ENCODE data around the gene TMEM51.

TMEM51 gene

GRCh38 chr1:15179485-15179883, 25.9 kb downstream of the TMEM51 start:
- no peak for DNase-seq

- DNase-seq = no peak
Measured at GRCh38 chr1:15180189-15180588, 26.6 kb downstream of the TMEM51 start.

GRCh38 chr1:15180945-15181523, 27.5 kb downstream of the TMEM51 start:
- no peak for DNase-seq

GRCh38 chr1:15181564-15181963, 28.0 kb downstream of the TMEM51 start:
- no peak for DNase-seq

GRCh38 chr1:15184436-15185241, 31.1 kb downstream of the TMEM51 start:
- no peak for DNase-seq

- DNase-seq = no peak
Measured at GRCh38 chr1:15185617-15186016, 32.1 kb downstream of the TMEM51 start.

GRCh38 chr1:15186073-15186845, 32.7 kb downstream of the TMEM51 start:
- DNase-seq = no peak

GRCh38 chr1:15186846-15187151, 33.3 kb downstream of the TMEM51 start:
- no peak for DNase-seq

- no peak for DNase-seq
Measured at GRCh38 chr1:15187175-15188129, 33.9 kb downstream of the TMEM51 start.

- no peak for DNase-seq
Measured at GRCh38 chr1:15188130-15188524, 34.6 kb downstream of the TMEM51 start.

GRCh38 chr1:15188678-15189077, 35.1 kb downstream of the TMEM51 start:
- DNase-seq = no peak

- DNase-seq = no peak
Measured at GRCh38 chr1:15189692-15190370, 36.3 kb downstream of the TMEM51 start.

GRCh38 chr1:15191267-15191666, 37.7 kb downstream of the TMEM51 start:
- DNase-seq = no peak

GRCh38 chr1:15191770-15192169, 38.2 kb downstream of the TMEM51 start:
- no peak for DNase-seq

- no peak for DNase-seq
Measured at GRCh38 chr1:15192916-15193550, 39.5 kb downstream of the TMEM51 start.

- no peak for DNase-seq
Measured at GRCh38 chr1:15195420-15196052, 42.0 kb downstream of the TMEM51 start.

- DNase-seq = no peak
Measured at GRCh38 chr1:15196069-15196468, 42.5 kb downstream of the TMEM51 start.

- DNase-seq = no peak
Measured at GRCh38 chr1:15196807-15197530, 43.4 kb downstream of the TMEM51 start.

GRCh38 chr1:15197591-15198447, 44.3 kb downstream of the TMEM51 start:
- no peak for DNase-seq

GRCh38 chr1:15198684-15199083, 45.1 kb downstream of the TMEM51 start:
- no peak for DNase-seq

All from stimulated activated CD4-positive, alpha-beta T cell treated with anti-CD3 and anti-CD28 coated beads, Interleukin-1b, Interleukin-23, amount 100 ng/mL, for 48 hours (primary cell).